Mesenchymal stem cell (in vitro differentiated cells and primary cell): Measurements from ENCODE around the gene TARS1.

Experiments used
- DNase-seq: peaks from one replicate; pipeline ENCODE4 v3.0.0-alpha.2; 2013
- H2AFZ ChIP-seq: one replicate; pipeline ENCODE4 v1.6.1; 2013; ENCODE audit warnings: low read depth, mild to moderate bottlenecking, control low read depth, inconsistent platforms, low read length, moderate library complexity
- H2AK5ac ChIP-seq: 2 replicates; pipeline ENCODE4 v1.6.1; 2013; ENCODE audit warnings: low read length, moderate library complexity, mild to moderate bottlenecking, inconsistent platforms; ENCODE audit not compliant: severe bottlenecking
- H2BK120ac ChIP-seq: one replicate; pipeline ENCODE4 v1.6.1; 2013; ENCODE audit warnings: low read depth, mild to moderate bottlenecking, inconsistent platforms, low read length, moderate library complexity
- H2BK12ac ChIP-seq, 2 experiments: one replicate each; pipeline ENCODE4 v1.6.1; 2013; ENCODE audit warnings: inconsistent platforms in 2 of 2, low read length in 2 of 2, mild to moderate bottlenecking in 2 of 2, moderate library complexity in 2 of 2, control low read depth in 1 of 2
- H2BK15ac ChIP-seq: one replicate; pipeline ENCODE4 v1.6.1; 2013; ENCODE audit warnings: mild to moderate bottlenecking, low read depth, inconsistent platforms; ENCODE audit not compliant: poor library complexity, severe bottlenecking
- H2BK5ac ChIP-seq: 2 replicates; pipeline ENCODE4 v1.6.1; 2013; ENCODE audit warnings: low read depth, mild to moderate bottlenecking, low read length, control low read depth, inconsistent platforms; ENCODE audit not compliant: poor library complexity, severe bottlenecking
- H3K14ac ChIP-seq, 2 experiments: one replicate each; pipeline ENCODE4 v1.6.1; 2013; ENCODE audit warnings: inconsistent platforms in 2 of 2, low read length in 2 of 2, control low read depth in 1 of 2, mild to moderate bottlenecking in 1 of 2, moderate library complexity in 1 of 2
- H3K18ac ChIP-seq, 2 experiments: one replicate each; pipeline ENCODE4 v1.6.1; 2013; ENCODE audit warnings: inconsistent platforms in 2 of 2, low read length in 2 of 2, control low read depth in 1 of 2, low read depth in 1 of 2, mild to moderate bottlenecking in 1 of 2
- H3K23ac ChIP-seq, 2 experiments: one replicate each; pipeline ENCODE4 v1.6.1; 2013; ENCODE audit warnings: inconsistent platforms in 2 of 2, low read length in 2 of 2, mild to moderate bottlenecking in 2 of 2, moderate library complexity in 2 of 2, control low read depth in 1 of 2
- H3K27ac ChIP-seq: 2 replicates; pipeline ENCODE4 v1.5.1; 2013; ENCODE audit warnings: mild to moderate bottlenecking, moderate library complexity, low read length, control low read depth, inconsistent platforms; ENCODE audit not compliant: poor library complexity, severe bottlenecking
- H3K27me3 ChIP-seq, 2 experiments: 2 replicates each; pipeline versions ENCODE4 v1.6.1 to v1.7.0; 2013; ENCODE audit warnings: low read length in 2 of 2, mild to moderate bottlenecking in 2 of 2, moderate library complexity in 2 of 2, control low read depth in 1 of 2, inconsistent platforms in 1 of 2; ENCODE audit not compliant: control insufficient read depth in 1 of 2, insufficient read depth in 1 of 2
- H3K36me3 ChIP-seq, 2 experiments: 2 replicates each; pipeline versions ENCODE4 v1.6.1 to v1.7.0; 2013; ENCODE audit warnings: low read length in 2 of 2, control low read depth in 1 of 2, inconsistent platforms in 1 of 2, low read depth in 1 of 2, mild to moderate bottlenecking in 1 of 2; ENCODE audit not compliant: insufficient read depth in 2 of 2, control insufficient read depth in 1 of 2
- H3K4ac ChIP-seq, 2 experiments: one replicate each; pipeline ENCODE4 v1.6.1; 2013; ENCODE audit warnings: inconsistent platforms in 2 of 2, low read length in 2 of 2, mild to moderate bottlenecking in 2 of 2, moderate library complexity in 2 of 2, control low read depth in 1 of 2, low read depth in 1 of 2
- H3K4me1 ChIP-seq: 2 replicates; pipeline ENCODE4 v1.6.1; 2013; ENCODE audit warnings: low read depth, low read length, control low read depth; ENCODE audit not compliant: control insufficient read depth, insufficient read depth
- H3K4me2 ChIP-seq: 2 replicates; pipeline ENCODE4 v1.6.1; 2013; ENCODE audit warnings: low read length, mild to moderate bottlenecking, inconsistent platforms; ENCODE audit not compliant: poor library complexity, severe bottlenecking
- H3K4me3 ChIP-seq, 2 experiments: 2 replicates each; pipeline versions ENCODE4 v1.5.1 to v1.7.0; 2013; ENCODE audit warnings: low read length in 2 of 2, mild to moderate bottlenecking in 2 of 2, control low read depth in 1 of 2, low read depth in 1 of 2; ENCODE audit not compliant: insufficient read depth in 1 of 2
- H3K79me1 ChIP-seq: replicated peaks from 2 replicates; pipeline ENCODE4 v1.6.1; 2013; ENCODE audit warnings: mild to moderate bottlenecking, control low read depth, low read length, inconsistent platforms; ENCODE audit not compliant: poor library complexity, severe bottlenecking
- H3K9ac ChIP-seq: 2 replicates; pipeline ENCODE4 v1.7.0; 2013; ENCODE audit warnings: mild to moderate bottlenecking, low read length, moderate library complexity
- H3K9me3 ChIP-seq: 2 replicates; pipeline ENCODE4 v1.7.0; 2013; ENCODE audit warnings: mild to moderate bottlenecking, low read length; ENCODE audit not compliant: control insufficient read depth
- H4K8ac ChIP-seq: one replicate; pipeline ENCODE4 v1.6.1; 2013; ENCODE audit warnings: inconsistent platforms, mild to moderate bottlenecking, low read length, moderate library complexity
- H4K91ac ChIP-seq: one replicate; pipeline ENCODE4 v1.6.1; 2013; ENCODE audit warnings: mild to moderate bottlenecking, low read length, inconsistent platforms
- WGBS: methylation state at CpG from one replicate; pipeline ENCODE4 v1.1.7; 2013; ENCODE audit warnings: mixed read lengths; 5-methylcytosine and 5-hydroxymethylcytosine counted together

The TARS1 gene

GRCh38 chr5:33482335-33482734 lies 41.6 kb downstream of the TARS1 start:
- H3K23ac ChIP-seq = no peak overlapping the region

GRCh38 chr5:33487236-33487635 lies 46.5 kb downstream of the TARS1 start:
- Histone ChIP-seq H3K4me1 (no peaks in the 10 kb centered on the region), H3K36me3 (no peaks in the 10 kb centered on the region), H2AK5ac (no peak overlapping the region)

More at GRCh38 chr5:33482335-33482734, 41.6 kb downstream of the TARS1 start:
- Histone ChIP-seq H3K4me3 (no peak overlapping the region), H2AFZ (no peak overlapping the region), H3K4me2 (no peak overlapping the region), H2BK120ac (no peak overlapping the region), H3K79me1 (no peaks in the 10 kb centered on the region), H2BK15ac (no peak overlapping the region), H3K9ac (no peak overlapping the region), H2BK12ac (no peak overlapping the region), H3K27me3 (no peaks in the 10 kb centered on the region), H2BK5ac (no peak overlapping the region), H3K18ac (no peak overlapping the region), H4K8ac (no peak overlapping the region), H3K36me3 (peaks cover under 1 to 3% of the 10 kb centered on the region in 2 experiments), H4K91ac (no peak overlapping the region), H2AK5ac (no peak overlapping the region), H3K27ac (no peak overlapping the region), H3K9me3 (no peaks in the 10 kb centered on the region), H3K4me1 (peaks cover 4% of the 10 kb centered on the region), H3K14ac (no peak overlapping the region), H3K4ac (no peak overlapping the region)
- WGBS = 71% methylated on average over 7 of the region's 7 CpGs
- no peak for DNase-seq

GRCh38 chr5:33488558-33489355 lies 48.0 kb downstream of the TARS1 start:
- no peak overlapping the region for H2BK5ac ChIP-seq
- no peak overlapping the region for H3K18ac ChIP-seq
- H2AFZ ChIP-seq = no peak overlapping the region
- no peaks in the 10 kb centered on the region for H3K4me1 ChIP-seq
- no peaks in the 10 kb centered on the region for H3K9me3 ChIP-seq
- H3K36me3 ChIP-seq = no peaks in the 10 kb centered on the region
- no peak overlapping the region for H4K91ac ChIP-seq
- no peak overlapping the region for H3K9ac ChIP-seq
- no peak overlapping the region for H2BK15ac ChIP-seq
- H3K4me2 ChIP-seq = no peak overlapping the region
- H4K8ac ChIP-seq = no peak overlapping the region
- H3K4ac ChIP-seq = no peak overlapping the region
- no peak overlapping the region for H3K27ac ChIP-seq
- H2BK120ac ChIP-seq = no peak overlapping the region
- DNase-seq = no peak
- H3K14ac ChIP-seq = no peak overlapping the region
- H3K23ac ChIP-seq = no peak overlapping the region
- WGBS = 75% methylated on average over 19 of the region's 19 CpGs
- H2AK5ac ChIP-seq = no peak overlapping the region
- H2BK12ac ChIP-seq = no peak overlapping the region
- H3K27me3 ChIP-seq = no peaks in the 10 kb centered on the region
- no peak overlapping the region for H3K4me3 ChIP-seq
- no peaks in the 10 kb centered on the region for H3K79me1 ChIP-seq

More at GRCh38 chr5:33487236-33487635, 46.5 kb downstream of the TARS1 start:
- Histone ChIP-seq H3K9me3 (no peaks in the 10 kb centered on the region), H2BK120ac (no peak overlapping the region), H3K4ac (no peak overlapping the region), H2BK12ac (no peak overlapping the region), H3K18ac (no peak overlapping the region), H3K14ac (no peak overlapping the region), H3K4me2 (no peak overlapping the region), H3K9ac (no peak overlapping the region), H3K27me3 (no peaks in the 10 kb centered on the region), H3K79me1 (no peaks in the 10 kb centered on the region), H2AFZ (no peak overlapping the region), H4K91ac (no peak overlapping the region), H4K8ac (no peak overlapping the region), H2BK15ac (no peak overlapping the region), H3K27ac (no peak overlapping the region), H3K4me3 (no peak overlapping the region), H2BK5ac (no peak overlapping the region), H3K23ac (no peak overlapping the region)
- 77% methylated on average over 3 of the region's 3 CpGs for WGBS
- no peak for DNase-seq

DNA sequence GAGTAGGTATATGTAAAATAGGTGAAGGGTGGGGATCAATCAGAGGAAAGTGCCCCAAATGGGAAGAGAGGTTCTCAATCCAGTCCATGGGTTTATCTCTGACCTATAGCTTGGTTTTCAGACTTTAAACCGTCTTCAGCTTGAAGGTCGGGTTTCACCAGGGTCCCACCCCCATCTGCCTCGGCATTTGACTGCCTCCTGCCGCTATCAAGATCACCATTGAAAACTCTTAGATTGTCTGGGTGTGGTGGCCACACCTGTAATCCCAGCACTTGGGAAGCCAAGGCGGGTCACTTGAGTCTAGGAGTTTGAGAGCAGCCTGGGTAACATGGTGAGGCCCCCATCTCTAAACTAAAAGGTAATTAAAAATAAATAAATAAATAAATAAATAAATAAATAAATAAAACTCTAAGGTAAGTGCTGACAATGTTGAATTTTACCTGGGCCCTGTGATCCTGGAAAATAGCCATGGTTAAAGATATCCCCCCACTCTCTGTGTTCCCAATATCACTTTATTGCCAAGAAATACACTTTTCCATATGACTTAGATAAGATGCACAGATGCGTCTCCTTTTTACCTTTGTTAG lies 48.8 kb downstream of the TARS1 start:
- Histone ChIP-seq H4K8ac (no peak overlapping the region), H3K4ac (no peak overlapping the region), H3K9me3 (no peaks in the 10 kb centered on the region), H2BK12ac (no peak overlapping the region), H3K4me2 (no peak overlapping the region), H4K91ac (no peak overlapping the region), H3K18ac (no peak overlapping the region), H3K79me1 (no peaks in the 10 kb centered on the region), H3K27ac (no peak overlapping the region), H2BK5ac (no peak overlapping the region), H2AK5ac (no peak overlapping the region), H3K4me3 (no peak overlapping the region), H3K23ac (no peak overlapping the region), H3K4me1 (no peaks in the 10 kb centered on the region), H2AFZ (no peak overlapping the region), H3K27me3 (no peaks in the 10 kb centered on the region), H2BK120ac (no peak overlapping the region), H2BK15ac (no peak overlapping the region), H3K14ac (no peak overlapping the region), H3K36me3 (no peaks in the 10 kb centered on the region), H3K9ac (no peak overlapping the region)
- DNase-seq = no peak
- 74% methylated on average over 5 of the region's 6 CpGs for WGBS
